T follicular helper cell (primary cell): Measurements from ENCODE around the gene SLC9B1.
A peak's percentile ranks its signal among the peaks of the same experiment; 100 is the strongest.
"Not testable (repeated sequence)": the region's sequence is repeated elsewhere in the genome, so short reads cannot be mapped to it uniquely, and the experiment has no call there.

Experiments
- DNase-seq: peaks from one replicate; pipeline ENCODE4 v3.0.0-alpha.2; 2020; ENCODE audit warnings: low read depth

The SLC9B1 gene

GRCh38 chr4:102878349-102878748, 141.2 kb downstream of the SLC9B1 start:
- DNase-seq, result not testable (repeated sequence)

- not testable (repeated sequence) for DNase-seq
These were observed 141.9 kb downstream of the SLC9B1 start for GRCh38 chr4:102877477-102878106.

GRCh38 chr4:102871772-102872171, 147.7 kb downstream of the SLC9B1 start:
- DNase-seq, result no peak

GRCh38 chr4:102869569-102870197, 149.8 kb downstream of the SLC9B1 start:
- DNase-seq, result no peak

GRCh38 chr4:102868781-102869568, 150.5 kb downstream of the SLC9B1 start, which contains the start of gene CISD2:
Gene CISD2 (plus strand): TSS chr4:102868992. CDS start chr4:102869085, 93 bp downstream.
- DNase-seq, result peak; percentile 88

GRCh38 chr4:102868153-102868780, 151.2 kb downstream of the SLC9B1 start:
- DNase-seq, result no peak

GRCh38 chr4:102867278-102868152, 152.0 kb downstream of the SLC9B1 start:
- DNase-seq, result no peak

GRCh38 chr4:102865327-102865726, 154.2 kb downstream of the SLC9B1 start:
- DNase-seq, result not testable (repeated sequence)

- no peak for DNase-seq
These were observed 156.8 kb downstream of the SLC9B1 start for GRCh38 chr4:102862747-102863146.

- DNase-seq, result no peak
These were observed 157.5 kb downstream of the SLC9B1 start for GRCh38 chr4:102862016-102862415.

- DNase-seq, result no peak
These were observed 158.7 kb downstream of the SLC9B1 start for GRCh38 chr4:102860611-102861324.

GRCh38 chr4:102858828-102859464, 160.6 kb downstream of the SLC9B1 start:
- no peak for DNase-seq
